Thyroid gland (tissue), 4 donors: Measurements from ENCODE around the gene RAB40B.

Experiments
- POLR2A ChIP-seq, 2 donors: fragments of 450-650 bp; IDR thresholded peaks; one replicate each; pipeline ENCODE4 v1.6.1; 2017; ENCODE audit warnings: antibody characterized with exemption in 2 of 2, mild to moderate bottlenecking in 2 of 2, moderate library complexity in 1 of 2
- TF ChIP-seq, protein P1 (sequence below), 6 experiments: fragments of 200-600 bp in 3 of 6; fragments of 450-650 bp in 3 of 6; sonication (generic) in 3 of 6; IDR thresholded peaks; one replicate each; pipeline ENCODE4 v1.5.1; 2016 to 2019; ENCODE audit warnings: antibody characterized with exemption in 6 of 6, mild to moderate bottlenecking in 2 of 6, inconsistent platforms in 1 of 6, moderate library complexity in 1 of 6

DNA sequence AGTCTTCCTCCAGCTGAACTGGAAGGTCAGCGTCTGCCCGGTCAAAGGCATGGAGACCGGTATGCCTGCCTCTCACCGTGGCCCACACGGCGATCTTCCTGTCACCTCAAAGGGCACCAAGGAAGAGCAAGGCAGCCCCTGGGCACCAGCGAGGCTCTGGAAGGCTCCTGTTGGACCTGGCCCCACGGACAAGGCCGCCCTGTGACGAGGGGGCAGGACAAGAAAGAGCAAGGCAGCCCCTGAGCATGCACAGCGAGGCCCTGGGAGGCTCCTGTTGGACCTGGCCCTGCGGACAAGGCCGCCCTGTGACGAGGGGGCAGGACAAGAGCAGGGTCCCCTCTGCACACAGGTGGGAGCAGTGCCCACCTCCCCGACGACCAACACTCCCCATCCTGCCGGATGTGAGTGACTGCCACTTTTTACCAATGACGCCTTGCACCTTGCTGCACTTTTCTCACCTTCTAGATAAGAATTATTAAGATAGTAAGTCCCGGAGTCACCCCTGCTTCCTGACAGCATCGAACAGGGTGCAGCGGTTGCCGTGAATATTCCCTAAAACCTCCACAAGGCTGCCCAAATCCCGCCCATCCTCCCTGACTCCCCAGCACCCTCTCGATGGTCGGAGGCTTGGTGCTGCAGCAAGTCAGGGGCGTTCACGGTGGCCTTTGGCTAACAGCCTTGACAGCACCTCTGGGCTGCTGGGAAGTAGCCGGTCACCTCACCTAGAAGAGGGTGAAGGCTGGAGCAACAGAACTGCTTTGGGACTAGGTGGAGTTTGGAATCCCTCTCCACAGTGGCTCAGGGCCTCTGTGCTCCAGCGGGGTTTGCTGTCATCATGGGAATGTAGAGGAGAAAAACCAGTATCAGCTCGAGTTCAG is 44.6 kb downstream of the RAB40B start:
- TF ChIP-seq, protein P1, sequence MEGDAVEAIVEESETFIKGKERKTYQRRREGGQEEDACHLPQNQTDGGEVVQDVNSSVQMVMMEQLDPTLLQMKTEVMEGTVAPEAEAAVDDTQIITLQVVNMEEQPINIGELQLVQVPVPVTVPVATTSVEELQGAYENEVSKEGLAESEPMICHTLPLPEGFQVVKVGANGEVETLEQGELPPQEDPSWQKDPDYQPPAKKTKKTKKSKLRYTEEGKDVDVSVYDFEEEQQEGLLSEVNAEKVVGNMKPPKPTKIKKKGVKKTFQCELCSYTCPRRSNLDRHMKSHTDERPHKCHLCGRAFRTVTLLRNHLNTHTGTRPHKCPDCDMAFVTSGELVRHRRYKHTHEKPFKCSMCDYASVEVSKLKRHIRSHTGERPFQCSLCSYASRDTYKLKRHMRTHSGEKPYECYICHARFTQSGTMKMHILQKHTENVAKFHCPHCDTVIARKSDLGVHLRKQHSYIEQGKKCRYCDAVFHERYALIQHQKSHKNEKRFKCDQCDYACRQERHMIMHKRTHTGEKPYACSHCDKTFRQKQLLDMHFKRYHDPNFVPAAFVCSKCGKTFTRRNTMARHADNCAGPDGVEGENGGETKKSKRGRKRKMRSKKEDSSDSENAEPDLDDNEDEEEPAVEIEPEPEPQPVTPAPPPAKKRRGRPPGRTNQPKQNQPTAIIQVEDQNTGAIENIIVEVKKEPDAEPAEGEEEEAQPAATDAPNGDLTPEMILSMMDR (IDR thresholded peaks at IDR 0.05) = no peak
- no peak for TF ChIP-seq POLR2A (IDR thresholded peaks at IDR 0.05)
